ENCODE data around the gene BMPR1B.

BMPR1B gene

GRCh38 chr4:95181243-95181995 lies 423.7 kb downstream of the BMPR1B start:
- H3K27me3 ChIP-seq (ENCODE audit: control insufficient read depth in 1 of 2, insufficient read depth in 2 of 2, low read length in 2 of 2), result no peaks in the 10 kb centered on the region
- H3K4me1 ChIP-seq (ENCODE audit: insufficient read depth, low read length), result no peaks in the 10 kb centered on the region
- no peaks in the 10 kb centered on the region for H3K36me3 ChIP-seq (ENCODE audit: insufficient read depth, low read length)
- H3K9ac ChIP-seq (ENCODE audit: low read length), result no peak overlapping the region
- H3K9me3 ChIP-seq (ENCODE audit: low read length), result no peaks in the 10 kb centered on the region
- no peak overlapping the region for H3K27ac ChIP-seq (ENCODE audit: low read depth, low read length)
- no peak overlapping the region for H3K4me3 ChIP-seq (ENCODE audit: low read depth in 1 of 2, low read length in 2 of 2)

- Histone ChIP-seq H3K36me3 (ENCODE audit: insufficient read depth, low read length) (no peaks in the 10 kb centered on the region), H3K4me3 (ENCODE audit: low read depth in 1 of 2, low read length in 2 of 2) (no peak overlapping the region), H3K4me1 (ENCODE audit: insufficient read depth, low read length) (no peaks in the 10 kb centered on the region), H3K27ac (ENCODE audit: low read depth, low read length) (no peak overlapping the region), H3K27me3 (ENCODE audit: control insufficient read depth in 1 of 2, insufficient read depth in 2 of 2, low read length in 2 of 2) (no peaks in the 10 kb centered on the region), H3K9me3 (ENCODE audit: low read length) (no peaks in the 10 kb centered on the region), H3K9ac (ENCODE audit: low read length) (no peak overlapping the region)
Measured at GRCh38 chr4:95181996-95182306, 424.2 kb downstream of the BMPR1B start.

GRCh38 chr4:95183656-95184408 lies 426.1 kb downstream of the BMPR1B start:
- no peaks in the 10 kb centered on the region for H3K27me3 ChIP-seq (ENCODE audit: control insufficient read depth in 1 of 2, insufficient read depth in 2 of 2, low read length in 2 of 2)
- no peak overlapping the region for H3K9ac ChIP-seq (ENCODE audit: low read length)
- no peak overlapping the region for H3K4me3 ChIP-seq (ENCODE audit: low read depth in 1 of 2, low read length in 2 of 2)
- H3K9me3 ChIP-seq (ENCODE audit: low read length), result no peaks in the 10 kb centered on the region
- H3K27ac ChIP-seq (ENCODE audit: low read depth, low read length), result no peak overlapping the region
- no peaks in the 10 kb centered on the region for H3K36me3 ChIP-seq (ENCODE audit: insufficient read depth, low read length)
- no peaks in the 10 kb centered on the region for H3K4me1 ChIP-seq (ENCODE audit: insufficient read depth, low read length)

GRCh38 chr4:95186666-95187065 lies 428.9 kb downstream of the BMPR1B start:
- Histone ChIP-seq H3K4me3 (ENCODE audit: low read depth in 1 of 2, low read length in 2 of 2) (no peak overlapping the region), H3K27ac (ENCODE audit: low read depth, low read length) (no peak overlapping the region), H3K4me1 (ENCODE audit: insufficient read depth, low read length) (peaks cover 9% of the 10 kb centered on the region)

GRCh38 chr4:95188701-95189370 lies 431.1 kb downstream of the BMPR1B start:
- peaks cover 9% of the 10 kb centered on the region for H3K4me1 ChIP-seq (ENCODE audit: insufficient read depth, low read length)
- H3K9ac ChIP-seq (ENCODE audit: low read length), result no peak overlapping the region
- H3K36me3 ChIP-seq (ENCODE audit: insufficient read depth, low read length), result no peaks in the 10 kb centered on the region
- no peak overlapping the region for H3K4me3 ChIP-seq (ENCODE audit: low read depth in 1 of 2, low read length in 2 of 2)
- H3K27me3 ChIP-seq (ENCODE audit: control insufficient read depth in 1 of 2, insufficient read depth in 2 of 2, low read length in 2 of 2), result no peaks in the 10 kb centered on the region
- no peak overlapping the region for H3K27ac ChIP-seq (ENCODE audit: low read depth, low read length)
- no peaks in the 10 kb centered on the region for H3K9me3 ChIP-seq (ENCODE audit: low read length)

More at GRCh38 chr4:95186666-95187065, 428.9 kb downstream of the BMPR1B start:
- Histone ChIP-seq H3K27me3 (ENCODE audit: control insufficient read depth in 1 of 2, insufficient read depth in 2 of 2, low read length in 2 of 2) (no peaks in the 10 kb centered on the region), H3K36me3 (ENCODE audit: insufficient read depth, low read length) (no peaks in the 10 kb centered on the region), H3K9me3 (ENCODE audit: low read length) (no peaks in the 10 kb centered on the region), H3K9ac (ENCODE audit: low read length) (no peak overlapping the region)

- H3K4me1 ChIP-seq (ENCODE audit: insufficient read depth, low read length), result peaks cover 9% of the 10 kb centered on the region
- no peaks in the 10 kb centered on the region for H3K27me3 ChIP-seq (ENCODE audit: control insufficient read depth in 1 of 2, insufficient read depth in 2 of 2, low read length in 2 of 2)
- no peak overlapping the region for H3K4me3 ChIP-seq (ENCODE audit: low read depth in 1 of 2, low read length in 2 of 2)
- H3K9ac ChIP-seq (ENCODE audit: low read length), result no peak overlapping the region
- no peaks in the 10 kb centered on the region for H3K36me3 ChIP-seq (ENCODE audit: insufficient read depth, low read length)
- no peak overlapping the region for H3K27ac ChIP-seq (ENCODE audit: low read depth, low read length)
- H3K9me3 ChIP-seq (ENCODE audit: low read length), result no peaks in the 10 kb centered on the region
Measured at GRCh38 chr4:95190751-95191436, 433.1 kb downstream of the BMPR1B start.

- Histone ChIP-seq H3K4me1 (ENCODE audit: insufficient read depth, low read length) (peaks cover 9% of the 10 kb centered on the region), H3K27me3 (ENCODE audit: control insufficient read depth in 1 of 2, insufficient read depth in 2 of 2, low read length in 2 of 2) (no peaks in the 10 kb centered on the region), H3K4me3 (ENCODE audit: low read depth in 1 of 2, low read length in 2 of 2) (no peak overlapping the region), H3K9ac (ENCODE audit: low read length) (no peak overlapping the region), H3K27ac (ENCODE audit: low read depth, low read length) (no peak overlapping the region), H3K36me3 (ENCODE audit: insufficient read depth, low read length) (no peaks in the 10 kb centered on the region), H3K9me3 (ENCODE audit: low read length) (no peaks in the 10 kb centered on the region)
Measured at GRCh38 chr4:95191537-95191936, 433.8 kb downstream of the BMPR1B start.

GRCh38 chr4:95193391-95194224 lies 435.9 kb downstream of the BMPR1B start:
- Histone ChIP-seq H3K27ac (ENCODE audit: low read depth, low read length) (no peak overlapping the region), H3K9ac (ENCODE audit: low read length) (no peak overlapping the region)

GRCh38 chr4:95197353-95197752 lies 439.6 kb downstream of the BMPR1B start:
- no peak overlapping the region for H3K4me3 ChIP-seq (ENCODE audit: low read depth in 1 of 2, low read length in 2 of 2)
- H3K36me3 ChIP-seq (ENCODE audit: insufficient read depth, low read length), result no peaks in the 10 kb centered on the region
- no peaks in the 10 kb centered on the region for H3K4me1 ChIP-seq (ENCODE audit: insufficient read depth, low read length)
- no peak overlapping the region for H3K27ac ChIP-seq (ENCODE audit: low read depth, low read length)
- no peak overlapping the region for H3K9ac ChIP-seq (ENCODE audit: low read length)
- H3K27me3 ChIP-seq (ENCODE audit: control insufficient read depth in 1 of 2, insufficient read depth in 2 of 2, low read length in 2 of 2), result no peaks in the 10 kb centered on the region
- H3K9me3 ChIP-seq (ENCODE audit: low read length), result no peaks in the 10 kb centered on the region

More at GRCh38 chr4:95193391-95194224, 435.9 kb downstream of the BMPR1B start:
- Histone ChIP-seq H3K36me3 (ENCODE audit: insufficient read depth, low read length) (no peaks in the 10 kb centered on the region), H3K4me3 (ENCODE audit: low read depth in 1 of 2, low read length in 2 of 2) (no peak overlapping the region), H3K9me3 (ENCODE audit: low read length) (no peaks in the 10 kb centered on the region), H3K4me1 (ENCODE audit: insufficient read depth, low read length) (peaks cover 9% of the 10 kb centered on the region), H3K27me3 (ENCODE audit: control insufficient read depth in 1 of 2, insufficient read depth in 2 of 2, low read length in 2 of 2) (no peaks in the 10 kb centered on the region)

GRCh38 chr4:95198961-95199360 lies 441.2 kb downstream of the BMPR1B start:
- H3K27me3 ChIP-seq (ENCODE audit: control insufficient read depth in 1 of 2, insufficient read depth in 2 of 2, low read length in 2 of 2), result no peaks in the 10 kb centered on the region
- H3K9me3 ChIP-seq (ENCODE audit: low read length), result no peaks in the 10 kb centered on the region
- no peak overlapping the region for H3K27ac ChIP-seq (ENCODE audit: low read depth, low read length)
- no peaks in the 10 kb centered on the region for H3K36me3 ChIP-seq (ENCODE audit: insufficient read depth, low read length)
- H3K4me3 ChIP-seq (ENCODE audit: low read depth in 1 of 2, low read length in 2 of 2), result no peak overlapping the region
- no peak overlapping the region for H3K9ac ChIP-seq (ENCODE audit: low read length)
- no peaks in the 10 kb centered on the region for H3K4me1 ChIP-seq (ENCODE audit: insufficient read depth, low read length)
